Activated naive CD4-positive, alpha-beta T cell treated with anti-CD3 and anti-CD28 coated beads, Interleukin-2, amount 50 U/mL, for 24 hours (primary cell): ENCODE results near the gene SORBS1.

Experiments
- H3K27ac Mint-ChIP-seq: one replicate; pipeline ENCODE4 v1.8.0; 2021; ENCODE audit warnings: mild to moderate bottlenecking, mixed read lengths
- H3K27me3 Mint-ChIP-seq: one replicate; pipeline ENCODE4 v1.8.0; 2021; ENCODE audit warnings: mixed read lengths
- H3K36me3 Mint-ChIP-seq: one replicate; pipeline ENCODE4 v1.8.0; 2021; ENCODE audit warnings: mixed read lengths
- H3K4me1 Mint-ChIP-seq: one replicate; pipeline ENCODE4 v1.8.0; 2021; ENCODE audit warnings: mixed read lengths
- H3K4me3 Mint-ChIP-seq: one replicate; pipeline ENCODE4 v1.8.0; 2021; ENCODE audit warnings: mild to moderate bottlenecking, mixed read lengths
- H3K9me3 Mint-ChIP-seq: one replicate; pipeline ENCODE4 v1.8.0; 2021; ENCODE audit warnings: mixed read lengths

The SORBS1 gene

GRCh38 chr10:95293631-95294030, 267.5 kb downstream of the SORBS1 start:
- no peak overlapping the region for H3K27ac Mint-ChIP-seq
- peaks cover 30% of the 10 kb centered on the region for H3K27me3 Mint-ChIP-seq
- H3K4me3 Mint-ChIP-seq, result no peak overlapping the region

GRCh38 chr10:95291365-95292039, 269.7 kb downstream of the SORBS1 start:
- Mint-ChIP-seq H3K36me3 (no peaks in the 10 kb centered on the region), H3K27ac (no peak overlapping the region), H3K4me1 (peaks cover 23% of the 10 kb centered on the region), H3K9me3 (no peaks in the 10 kb centered on the region), H3K4me3 (peak overlapping the region; percentile 76), H3K27me3 (peaks cover 36% of the 10 kb centered on the region)

More at GRCh38 chr10:95293631-95294030, 267.5 kb downstream of the SORBS1 start:
- Mint-ChIP-seq H3K9me3 (no peaks in the 10 kb centered on the region), H3K4me1 (peaks cover 23% of the 10 kb centered on the region), H3K36me3 (no peaks in the 10 kb centered on the region)

- H3K4me1 Mint-ChIP-seq, result peaks cover 22% of the 10 kb centered on the region
- H3K27me3 Mint-ChIP-seq, result peaks cover 37% of the 10 kb centered on the region
- no peak within 1 kb of the TSS for H3K27ac Mint-ChIP-seq
- no peaks in the 10 kb centered on the region for H3K36me3 Mint-ChIP-seq
- peak within 1 kb of the TSS; percentile 77 for H3K4me3 Mint-ChIP-seq
- no peaks in the 10 kb centered on the region for H3K9me3 Mint-ChIP-seq
Observed at GRCh38 chr10:95290461-95291364, 270.5 kb downstream of the SORBS1 start, which contains the start of gene PDLIM1. Gene PDLIM1, minus strand, starts transcription at chr10:95291003. Its CDS starts 88 bp downstream, at chr10:95290915.

- H3K27ac Mint-ChIP-seq, result no peak overlapping the region
- peaks cover 16% of the 10 kb centered on the region for H3K4me1 Mint-ChIP-seq
- H3K36me3 Mint-ChIP-seq, result no peaks in the 10 kb centered on the region
- H3K27me3 Mint-ChIP-seq, result peaks cover 41% of the 10 kb centered on the region
- no peaks in the 10 kb centered on the region for H3K9me3 Mint-ChIP-seq
- peak overlapping the region; percentile 77 for H3K4me3 Mint-ChIP-seq
Observed at GRCh38 chr10:95289921-95290421, 271.2 kb downstream of the SORBS1 start.

- Mint-ChIP-seq H3K36me3 (no peaks in the 10 kb centered on the region), H3K4me1 (peaks cover 12% of the 10 kb centered on the region), H3K27me3 (peaks cover 39% of the 10 kb centered on the region), H3K4me3 (peak overlapping the region; percentile 43), H3K9me3 (no peaks in the 10 kb centered on the region), H3K27ac (peak overlapping the region; percentile 27)
Observed at GRCh38 chr10:95289003-95289920, 271.9 kb downstream of the SORBS1 start.

GRCh38 chr10:95288303-95288702, 272.9 kb downstream of the SORBS1 start:
- Mint-ChIP-seq H3K4me3 (no peak overlapping the region), H3K36me3 (no peaks in the 10 kb centered on the region), H3K27ac (no peak overlapping the region), H3K4me1 (peaks cover 12% of the 10 kb centered on the region), H3K9me3 (no peaks in the 10 kb centered on the region), H3K27me3 (peaks cover 36% of the 10 kb centered on the region)

GRCh38 chr10:95287281-95287680, 273.9 kb downstream of the SORBS1 start:
- H3K9me3 Mint-ChIP-seq, result no peaks in the 10 kb centered on the region
- H3K27me3 Mint-ChIP-seq, result peaks cover 30% of the 10 kb centered on the region
- H3K4me1 Mint-ChIP-seq, result peaks cover 12% of the 10 kb centered on the region
- no peak overlapping the region for H3K27ac Mint-ChIP-seq
- no peak overlapping the region for H3K4me3 Mint-ChIP-seq
- H3K36me3 Mint-ChIP-seq, result no peaks in the 10 kb centered on the region

GRCh38 chr10:95286707-95287106, 274.5 kb downstream of the SORBS1 start:
- peaks cover 12% of the 10 kb centered on the region for H3K4me1 Mint-ChIP-seq
- no peaks in the 10 kb centered on the region for H3K36me3 Mint-ChIP-seq
- H3K4me3 Mint-ChIP-seq, result no peak overlapping the region
- peaks cover 27% of the 10 kb centered on the region for H3K27me3 Mint-ChIP-seq
- no peaks in the 10 kb centered on the region for H3K9me3 Mint-ChIP-seq
- no peak overlapping the region for H3K27ac Mint-ChIP-seq

GRCh38 chr10:95285556-95285955, 275.6 kb downstream of the SORBS1 start:
- H3K4me3 Mint-ChIP-seq, result no peak overlapping the region
- H3K9me3 Mint-ChIP-seq, result no peaks in the 10 kb centered on the region
- H3K36me3 Mint-ChIP-seq, result no peaks in the 10 kb centered on the region
- H3K27ac Mint-ChIP-seq, result no peak overlapping the region
- peaks cover 8% of the 10 kb centered on the region for H3K4me1 Mint-ChIP-seq
- peaks cover 22% of the 10 kb centered on the region for H3K27me3 Mint-ChIP-seq

- no peaks in the 10 kb centered on the region for H3K36me3 Mint-ChIP-seq
- H3K27ac Mint-ChIP-seq, result no peak overlapping the region
- peaks cover 4% of the 10 kb centered on the region for H3K4me1 Mint-ChIP-seq
- H3K27me3 Mint-ChIP-seq, result peaks cover 18% of the 10 kb centered on the region
- H3K4me3 Mint-ChIP-seq, result no peak overlapping the region
- H3K9me3 Mint-ChIP-seq, result no peaks in the 10 kb centered on the region
Observed at GRCh38 chr10:95284807-95285206, 276.4 kb downstream of the SORBS1 start.

- Mint-ChIP-seq H3K9me3 (no peaks in the 10 kb centered on the region), H3K36me3 (no peaks in the 10 kb centered on the region), H3K27ac (no peak overlapping the region), H3K4me1 (no peaks in the 10 kb centered on the region), H3K4me3 (no peak overlapping the region), H3K27me3 (peaks cover 7% of the 10 kb centered on the region)
Observed at GRCh38 chr10:95282107-95282506, 279.1 kb downstream of the SORBS1 start.

- Mint-ChIP-seq H3K4me3 (no peak overlapping the region), H3K27ac (no peak overlapping the region), H3K9me3 (no peaks in the 10 kb centered on the region), H3K27me3 (peaks cover 5% of the 10 kb centered on the region), H3K36me3 (no peaks in the 10 kb centered on the region), H3K4me1 (no peaks in the 10 kb centered on the region)
Observed at GRCh38 chr10:95281206-95281605, 280.0 kb downstream of the SORBS1 start.

- H3K9me3 Mint-ChIP-seq, result no peaks in the 10 kb centered on the region
- H3K4me1 Mint-ChIP-seq, result no peaks in the 10 kb centered on the region
- no peaks in the 10 kb centered on the region for H3K36me3 Mint-ChIP-seq
- H3K27ac Mint-ChIP-seq, result no peak overlapping the region
- peaks cover 3% of the 10 kb centered on the region for H3K27me3 Mint-ChIP-seq
- no peak overlapping the region for H3K4me3 Mint-ChIP-seq
Observed at GRCh38 chr10:95280637-95281036, 280.5 kb downstream of the SORBS1 start.

GRCh38 chr10:95279042-95279820, 281.9 kb downstream of the SORBS1 start:
- H3K36me3 Mint-ChIP-seq, result no peaks in the 10 kb centered on the region
- H3K4me1 Mint-ChIP-seq, result no peaks in the 10 kb centered on the region
- H3K27ac Mint-ChIP-seq, result no peak overlapping the region
- H3K9me3 Mint-ChIP-seq, result no peaks in the 10 kb centered on the region
- H3K27me3 Mint-ChIP-seq, result no peaks in the 10 kb centered on the region
- no peak overlapping the region for H3K4me3 Mint-ChIP-seq
